GM23338 (cell line): Measurements from ENCODE around the gene TRIOBP. TPM values are rescaled to one million over a fixed set of nuclear protein-coding genes. Genes with fewer than 3 reads are reported as not detected.

Source experiments
- ATAC-seq: fragments of 200-7000 bp; cut with Tn5 transposase; 3 replicates; pipeline ENCODE4 v1.9.1; 2020
- DNase-seq: peaks from one replicate; pipeline ENCODE4 v3.0.0-alpha.2; 2015; ENCODE audit warnings: low spot score
- H2AFZ ChIP-seq: fragments of 200-600 bp; sonication (generic); 2 replicates; pipeline ENCODE4 v1.8.0; 2016; ENCODE audit warnings: antibody characterized with exemption, mild to moderate bottlenecking, moderate library complexity
- H3F3A ChIP-seq: fragments of 200-600 bp; sonication (generic); replicated peaks from 2 replicates; pipeline ENCODE4 v1.8.0; 2017; ENCODE audit warnings: antibody characterized with exemption, mixed run types, low read depth
- H3K27ac ChIP-seq: fragments of 200-600 bp; sonication (generic); 2 replicates; pipeline ENCODE4 v1.6.1; 2016; ENCODE audit warnings: low read depth
- H3K27me3 ChIP-seq: fragments of 200-600 bp; sonication (generic); 2 replicates; pipeline ENCODE4 v1.8.0; 2016; ENCODE audit warnings: mild to moderate bottlenecking, mixed run types, moderate library complexity; ENCODE audit not compliant: insufficient read depth
- H3K36me3 ChIP-seq: fragments of 200-600 bp; sonication (generic); 2 replicates; pipeline ENCODE4 v1.8.0; 2016; ENCODE audit warnings: mild to moderate bottlenecking; ENCODE audit not compliant: insufficient read depth
- H3K4me1 ChIP-seq: fragments of 200-600 bp; sonication (generic); 2 replicates; pipeline ENCODE4 v1.8.0; 2016; ENCODE audit warnings: mild to moderate bottlenecking, moderate library complexity; ENCODE audit not compliant: insufficient read depth
- H3K4me2 ChIP-seq: fragments of 200-600 bp; sonication (generic); 2 replicates; pipeline ENCODE4 v1.7.1; 2017; ENCODE audit warnings: mixed run types
- H3K4me3 ChIP-seq: fragments of 200-600 bp; sonication (generic); 2 replicates; pipeline ENCODE4 v1.6.1; 2016; ENCODE audit warnings: mixed run types
- H3K79me2 ChIP-seq: fragments of 200-600 bp; sonication (generic); replicated peaks from 2 replicates; pipeline ENCODE4 v1.8.0; 2017; ENCODE audit warnings: mild to moderate bottlenecking; ENCODE audit not compliant: insufficient read depth
- H3K9me2 ChIP-seq: fragments of 200-600 bp; sonication (generic); 2 replicates; pipeline ENCODE4 v1.8.0; 2017; ENCODE audit not compliant: insufficient read depth
- H4K20me1 ChIP-seq: fragments of 200-600 bp; sonication (generic); replicated peaks from 2 replicates; pipeline ENCODE4 v1.8.0; 2017; ENCODE audit warnings: mild to moderate bottlenecking; ENCODE audit not compliant: insufficient read depth
- H3K27ac Mint-ChIP-seq: 2 replicates; pipeline ENCODE4 v1.8.0; 2020; ENCODE audit warnings: inconsistent platforms, mild to moderate bottlenecking, moderate library complexity, mixed read lengths
- H3K27me3 Mint-ChIP-seq: 3 replicates; pipeline ENCODE4 v1.8.0; 2022; ENCODE audit warnings: low read depth, mild to moderate bottlenecking, moderate library complexity, mixed read lengths, inconsistent platforms; ENCODE audit not compliant: insufficient read depth, poor library complexity
- H3K36me3 Mint-ChIP-seq: 3 replicates; pipeline ENCODE4 v1.8.0; 2021; ENCODE audit warnings: low read depth, mild to moderate bottlenecking, inconsistent platforms, moderate library complexity, mixed read lengths
- H3K4me1 Mint-ChIP-seq: 3 replicates; pipeline ENCODE4 v1.8.0; 2020; ENCODE audit warnings: mild to moderate bottlenecking, inconsistent platforms, mixed read lengths
- H3K4me3 Mint-ChIP-seq: 3 replicates; pipeline ENCODE4 v1.8.0; 2021; ENCODE audit warnings: moderate library complexity, mild to moderate bottlenecking, inconsistent platforms, mixed read lengths
- H3K9me3 Mint-ChIP-seq: 3 replicates; pipeline ENCODE4 v1.8.0; 2020; ENCODE audit warnings: moderate library complexity, mild to moderate bottlenecking, inconsistent platforms, mixed read lengths
- CREB1 ChIP-seq: fragments of 250-450 bp; sonication (Bioruptor Pico); IDR thresholded peaks from 2 replicates; pipeline ENCODE4 v1.5.0; 2020; ENCODE audit warnings: low read depth, mild to moderate bottlenecking, moderate library complexity
- ETS1 ChIP-seq: IDR thresholded peaks from 2 replicates; pipeline ENCODE4 v1.6.1; 2016; ENCODE audit warnings: antibody characterized with exemption
- EZH2phosphoT487 ChIP-seq: fragments of 200-600 bp; sonication (generic); IDR thresholded peaks from one replicate; pipeline ENCODE4 v1.8.1; 2018; ENCODE audit warnings: antibody characterized with exemption; ENCODE audit not compliant: unreplicated experiment
- JUNB ChIP-seq: IDR thresholded peaks from one replicate; pipeline ENCODE4 v1.6.1; 2016; ENCODE audit warnings: antibody characterized with exemption; ENCODE audit not compliant: unreplicated experiment
- NANOG ChIP-seq: IDR thresholded peaks from 2 replicates; pipeline ENCODE4 v1.6.1; 2016; ENCODE audit warnings: antibody characterized with exemption, borderline replicate concordance
- POLR2AphosphoS5 ChIP-seq: IDR thresholded peaks from 2 replicates; pipeline ENCODE4 v1.6.1; 2016; ENCODE audit warnings: antibody characterized with exemption, low read depth
- REST ChIP-seq: IDR thresholded peaks from one replicate; pipeline ENCODE4 v1.6.1; 2018; ENCODE audit warnings: antibody characterized with exemption; ENCODE audit not compliant: unreplicated experiment
- STAT1 ChIP-seq: IDR thresholded peaks from one replicate; pipeline ENCODE4 v1.6.1; 2016; ENCODE audit warnings: antibody characterized with exemption; ENCODE audit not compliant: unreplicated experiment
- ZNF114 ChIP-seq: fragments of 250-450 bp; sonication (Bioruptor Pico); IDR thresholded peaks from 2 replicates; pipeline ENCODE4 v1.5.0; 2020; ENCODE audit warnings: mild to moderate bottlenecking, moderate library complexity
- ZNF331 ChIP-seq: fragments of 250-450 bp; sonication (Bioruptor Pico); IDR thresholded peaks from 2 replicates; pipeline ENCODE4 v1.5.0; 2020; ENCODE audit warnings: low read depth, mild to moderate bottlenecking, moderate library complexity
- polyA plus RNA-seq: library from polyadenylated mRNA; unstranded; fragments of >200 nt; fragmentation: Nextera tagmentation; extraction: Ambion mirVana; gene quantifications from 2 replicates; pipeline ENCODE4 v1.2.1, GENCODE V29; 2016
- total RNA-seq: library from RNA; depleted of rRNA; stranded (reverse); fragments of >200 nt; shearing (Covaris generic); gene quantifications from 2 replicates; pipeline ENCODE4 v1.2.3, GENCODE V29; 2014
- TF ChIP-seq, protein P1 (sequence below), 2 experiments: fragments of 200-600 bp in 1 of 2; sonication (generic) in 1 of 2; conservative IDR thresholded peaks; 2 replicates each; pipeline versions ENCODE4 v1.5.1 to v1.6.1; 2016 to 2017; ENCODE audit warnings: antibody characterized with exemption in 2 of 2, low read depth in 2 of 2, mild to moderate bottlenecking in 2 of 2, moderate library complexity in 1 of 2

TRIOBP gene
- total and polyA plus RNA-seq, 2 experiments from 2014 or later = 21.4 to 48.4 TPM

GRCh38 chr22:37674248-37674647 lies 22.6 kb upstream of the TRIOBP start:
- Histone ChIP-seq H3K4me2 (no peak overlapping the region), H4K20me1 (no peaks in the 10 kb centered on the region), H3K4me3 (no peak overlapping the region), H3K9me2 (no peaks in the 10 kb centered on the region), H3K27ac (no peak overlapping the region), H3K27me3 (no peaks in the 10 kb centered on the region), H3K4me1 (peaks cover 11% of the 10 kb centered on the region; the same call in 1 of the 2 replicates), H3K79me2 (no peaks in the 10 kb centered on the region), H3K36me3 (no peaks in the 10 kb centered on the region), H3F3A (peaks cover 22% of the 10 kb centered on the region; the same call in 1 of the 2 replicates), H2AFZ (no peak overlapping the region)
- Mint-ChIP-seq H3K36me3 (0 out of 3 replicates have a peak, but pooled peaks cover 3% of the 10 kb centered on the region), H3K4me3 (no peak overlapping the region), H3K27ac (no peak overlapping the region), H3K4me1 (peaks cover 17% of the 10 kb centered on the region), H3K9me3 (no peaks in the 10 kb centered on the region), H3K27me3 (peaks cover 12% of the 10 kb centered on the region)
- TF ChIP-seq NANOG = no peak
- TF ChIP-seq JUNB = no peak
- TF ChIP-seq ZNF114 (CRISPR knock-in tag) = no peak
- TF ChIP-seq EZH2phosphoT487 = no peak
- TF ChIP-seq STAT1 = no peak
- TF ChIP-seq CREB1 = no peak
- no peak for TF ChIP-seq ZNF331
- no peak for TF ChIP-seq POLR2AphosphoS5
- TF ChIP-seq ETS1 = no peak
- no peak for TF ChIP-seq REST
- TF ChIP-seq, protein P1, sequence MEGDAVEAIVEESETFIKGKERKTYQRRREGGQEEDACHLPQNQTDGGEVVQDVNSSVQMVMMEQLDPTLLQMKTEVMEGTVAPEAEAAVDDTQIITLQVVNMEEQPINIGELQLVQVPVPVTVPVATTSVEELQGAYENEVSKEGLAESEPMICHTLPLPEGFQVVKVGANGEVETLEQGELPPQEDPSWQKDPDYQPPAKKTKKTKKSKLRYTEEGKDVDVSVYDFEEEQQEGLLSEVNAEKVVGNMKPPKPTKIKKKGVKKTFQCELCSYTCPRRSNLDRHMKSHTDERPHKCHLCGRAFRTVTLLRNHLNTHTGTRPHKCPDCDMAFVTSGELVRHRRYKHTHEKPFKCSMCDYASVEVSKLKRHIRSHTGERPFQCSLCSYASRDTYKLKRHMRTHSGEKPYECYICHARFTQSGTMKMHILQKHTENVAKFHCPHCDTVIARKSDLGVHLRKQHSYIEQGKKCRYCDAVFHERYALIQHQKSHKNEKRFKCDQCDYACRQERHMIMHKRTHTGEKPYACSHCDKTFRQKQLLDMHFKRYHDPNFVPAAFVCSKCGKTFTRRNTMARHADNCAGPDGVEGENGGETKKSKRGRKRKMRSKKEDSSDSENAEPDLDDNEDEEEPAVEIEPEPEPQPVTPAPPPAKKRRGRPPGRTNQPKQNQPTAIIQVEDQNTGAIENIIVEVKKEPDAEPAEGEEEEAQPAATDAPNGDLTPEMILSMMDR (conservative IDR thresholded peaks at IDR 0.05; ENCODE audit: low read depth in 2 of 2) = no peak
- ATAC-seq = no peak
- DNase-seq = no peak
